Peyer's patch (tissue), 4 donors: Measurements from ENCODE around the gene KIAA1671. TPM values are rescaled to one million over a fixed set of nuclear protein-coding genes. Genes with fewer than 3 reads are reported as not detected.

Source experiments
- DNase-seq, 3 donors: peaks; one replicate each; pipeline ENCODE4 v3.0.0-alpha.2; 2017 to 2019
- H3K27ac ChIP-seq, 4 donors: fragments of 200-600 bp; sonication (generic); one replicate each; pipeline ENCODE4 v1.5.1; 2016 to 2019
- H3K27me3 ChIP-seq, 2 donors: fragments of 200-600 bp; sonication (generic); one replicate each; pipeline ENCODE4 v1.5.1; 2019
- H3K36me3 ChIP-seq, 3 donors: fragments of 200-600 bp; sonication (generic); one replicate each; pipeline ENCODE4 v1.5.1; 2016 to 2019
- H3K4me1 ChIP-seq, 4 donors: fragments of 200-600 bp; sonication (generic); one replicate each; pipeline ENCODE4 v1.5.1; 2016 to 2019
- H3K4me3 ChIP-seq, 4 donors: fragments of 200-600 bp; sonication (generic); 1 replicate in 3 of 4; 2 replicates in 1 of 4; pipeline ENCODE4 v1.5.1; 2016 to 2019; ENCODE audit warnings: mild to moderate bottlenecking in 1 of 4
- H3K9me3 ChIP-seq, 4 donors: fragments of 200-600 bp; sonication (generic); one replicate each; pipeline ENCODE4 v1.5.1; 2016 to 2019; ENCODE audit warnings: mild to moderate bottlenecking in 1 of 4
- POLR2A ChIP-seq, 2 donors: fragments of 450-650 bp; IDR thresholded peaks; one replicate each; pipeline ENCODE4 v1.5.1; 2017; ENCODE audit warnings: antibody characterized with exemption in 2 of 2, mild to moderate bottlenecking in 2 of 2, moderate library complexity in 2 of 2
- total RNA-seq, 4 donors: library from RNA; depleted of rRNA; stranded (reverse); fragments of >200 nt; gene quantifications; one replicate each; pipeline ENCODE4 v1.1.0, GENCODE V29; 2016
- TF ChIP-seq, protein P1 (sequence below), 6 experiments: fragments of 450-650 bp in 4 of 6; fragments of 200-600 bp in 2 of 6; sonication (generic) in 1 of 6; IDR thresholded peaks; one replicate each; pipeline ENCODE4 v1.5.1; 2017 to 2019; ENCODE audit warnings: antibody characterized with exemption in 6 of 6, mild to moderate bottlenecking in 3 of 6, moderate library complexity in 1 of 6

KIAA1671 gene
- total RNA-seq, 4 donors from 2014 or later, result 41.3 to 149 (median 113) TPM

DNA sequence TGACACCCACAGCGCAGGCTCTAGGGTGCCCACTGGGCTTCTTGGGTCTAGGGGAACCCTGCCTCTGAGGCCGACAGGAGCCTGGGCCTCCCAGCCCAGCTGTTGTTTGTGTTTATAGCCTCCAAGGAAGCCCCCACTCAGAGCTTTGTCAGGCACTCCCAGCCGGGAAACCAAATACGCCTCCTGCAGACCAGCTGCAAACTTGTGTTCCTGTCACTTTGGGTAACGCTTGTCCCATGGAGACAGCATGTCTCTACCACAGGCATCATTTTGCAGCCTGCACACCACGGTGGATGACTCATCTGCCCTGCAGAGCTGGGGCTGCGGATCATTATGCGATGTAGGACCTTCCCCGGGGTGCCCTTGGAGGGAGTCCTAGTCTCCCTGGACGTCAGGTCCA lies 206.5 kb downstream of the KIAA1671 start:
- H3K27ac ChIP-seq, result no peak overlapping the region
- no peaks in the 10 kb centered on the region for H3K9me3 ChIP-seq
- H3K36me3 ChIP-seq, result no peaks in the 10 kb centered on the region

DNA sequence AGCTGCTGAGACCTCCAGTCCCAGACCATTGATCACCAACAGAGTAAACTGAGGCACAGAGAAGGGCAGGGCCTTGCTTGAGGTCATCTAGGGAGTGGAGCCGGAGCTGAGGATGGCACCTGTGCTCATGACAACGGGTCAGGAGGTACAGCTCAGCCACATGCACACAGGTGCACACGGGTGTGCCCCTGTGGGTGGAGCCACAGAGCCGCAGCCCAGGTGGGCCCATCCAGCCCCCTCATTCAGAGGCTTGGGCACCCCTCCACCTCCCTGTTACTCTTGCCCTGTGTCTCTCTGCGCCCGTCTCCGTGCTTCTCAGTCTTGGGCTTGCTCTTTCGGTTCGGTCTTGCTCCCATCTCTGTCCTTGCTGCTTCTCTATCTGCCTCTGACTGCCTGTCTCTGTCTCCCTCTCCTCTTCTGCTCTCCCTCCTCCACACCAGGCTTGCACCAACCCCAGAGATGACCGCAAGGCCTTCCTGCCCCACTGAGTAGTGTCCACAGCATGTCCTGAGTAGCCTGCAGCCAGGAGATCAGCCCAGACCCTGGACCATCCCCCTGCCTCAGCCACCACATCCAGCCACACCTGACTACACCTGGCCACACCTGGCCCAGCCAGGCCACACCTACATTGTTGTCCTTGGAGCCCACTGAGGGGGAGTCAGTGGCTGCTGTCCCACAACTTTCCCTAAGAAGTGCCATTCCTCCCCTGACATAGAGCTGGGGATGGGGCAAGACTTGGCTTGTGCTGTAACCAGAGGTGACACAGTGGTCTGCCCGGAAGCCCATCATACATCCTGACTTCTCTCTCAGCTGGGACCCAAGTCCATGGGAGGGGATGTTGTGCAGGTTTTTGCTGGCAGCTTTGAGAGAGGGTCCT lies 207.8 kb downstream of the KIAA1671 start:
- no peak for DNase-seq
- no peaks in the 10 kb centered on the region for H3K36me3 ChIP-seq
- no peak overlapping the region for H3K27ac ChIP-seq
- TF ChIP-seq, protein P1, sequence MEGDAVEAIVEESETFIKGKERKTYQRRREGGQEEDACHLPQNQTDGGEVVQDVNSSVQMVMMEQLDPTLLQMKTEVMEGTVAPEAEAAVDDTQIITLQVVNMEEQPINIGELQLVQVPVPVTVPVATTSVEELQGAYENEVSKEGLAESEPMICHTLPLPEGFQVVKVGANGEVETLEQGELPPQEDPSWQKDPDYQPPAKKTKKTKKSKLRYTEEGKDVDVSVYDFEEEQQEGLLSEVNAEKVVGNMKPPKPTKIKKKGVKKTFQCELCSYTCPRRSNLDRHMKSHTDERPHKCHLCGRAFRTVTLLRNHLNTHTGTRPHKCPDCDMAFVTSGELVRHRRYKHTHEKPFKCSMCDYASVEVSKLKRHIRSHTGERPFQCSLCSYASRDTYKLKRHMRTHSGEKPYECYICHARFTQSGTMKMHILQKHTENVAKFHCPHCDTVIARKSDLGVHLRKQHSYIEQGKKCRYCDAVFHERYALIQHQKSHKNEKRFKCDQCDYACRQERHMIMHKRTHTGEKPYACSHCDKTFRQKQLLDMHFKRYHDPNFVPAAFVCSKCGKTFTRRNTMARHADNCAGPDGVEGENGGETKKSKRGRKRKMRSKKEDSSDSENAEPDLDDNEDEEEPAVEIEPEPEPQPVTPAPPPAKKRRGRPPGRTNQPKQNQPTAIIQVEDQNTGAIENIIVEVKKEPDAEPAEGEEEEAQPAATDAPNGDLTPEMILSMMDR (IDR thresholded peaks at IDR 0.05), result no peak
- no peak for TF ChIP-seq POLR2A (IDR thresholded peaks at IDR 0.05)
- H3K4me3 ChIP-seq, result no peak overlapping the region
- no peaks in the 10 kb centered on the region for H3K9me3 ChIP-seq
- H3K27me3 ChIP-seq, result no peaks in the 10 kb centered on the region
- no peaks in the 10 kb centered on the region for H3K4me1 ChIP-seq

More for the DNA sequence above, 206.5 kb downstream of the KIAA1671 start:
- Histone ChIP-seq H3K4me1 (peaks cover 0 to 8% (median 0%) of the 10 kb centered on the region in 4 donors), H3K4me3 (no peak overlapping the region), H3K27me3 (no peaks in the 10 kb centered on the region)
- TF ChIP-seq, protein P1 (IDR thresholded peaks at IDR 0.05), result no peak
- no peak for TF ChIP-seq POLR2A (IDR thresholded peaks at IDR 0.05)
- DNase-seq, result no peak

DNA sequence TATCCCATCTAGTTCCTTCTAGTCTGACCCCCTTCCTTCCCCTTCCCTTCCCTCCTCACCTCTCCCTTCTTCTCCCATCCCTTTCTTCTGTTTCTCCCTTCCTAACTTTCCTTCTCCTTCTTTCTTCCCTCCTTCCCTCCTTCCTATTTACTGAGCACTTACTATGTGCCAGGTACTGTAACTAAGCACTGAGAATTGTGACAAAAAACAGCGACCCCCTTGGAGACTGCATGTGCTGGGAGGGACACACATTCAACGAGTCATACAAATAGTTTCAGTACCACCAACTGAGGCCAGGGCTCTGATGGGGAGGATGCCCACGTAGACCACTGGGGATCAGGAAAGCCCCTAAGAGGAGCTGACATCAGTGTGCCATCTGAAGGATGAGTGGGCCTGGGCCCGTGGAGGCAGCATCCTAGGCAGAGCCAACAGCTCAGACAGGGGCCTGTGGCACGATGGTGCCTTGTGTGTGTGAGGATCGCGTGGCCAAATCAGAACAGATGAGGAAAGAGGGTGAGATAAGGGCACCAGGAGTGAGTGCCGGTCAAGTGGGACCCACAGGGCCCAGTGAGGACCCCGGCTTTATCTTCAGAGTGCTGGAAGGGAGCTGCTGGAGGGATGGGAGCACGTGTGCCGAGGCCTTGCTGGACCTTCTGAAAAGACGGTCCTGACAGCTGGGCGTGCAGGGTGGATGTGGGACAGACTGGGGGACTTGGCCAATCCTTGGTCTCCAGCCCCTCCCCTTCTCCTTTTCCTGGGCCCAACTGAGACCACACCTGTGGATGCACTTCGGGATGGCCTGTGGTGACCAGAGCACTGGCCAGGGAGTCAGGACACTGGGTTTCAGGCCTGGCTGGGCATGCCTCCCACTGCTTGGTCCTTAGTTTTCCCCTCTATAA lies 208.8 kb downstream of the KIAA1671 start:
- DNase-seq, result no peak
- no peaks in the 10 kb centered on the region for H3K4me1 ChIP-seq
- H3K27ac ChIP-seq, result no peak overlapping the region
- H3K36me3 ChIP-seq, result no peaks in the 10 kb centered on the region
- H3K27me3 ChIP-seq, result no peaks in the 10 kb centered on the region
- no peaks in the 10 kb centered on the region for H3K9me3 ChIP-seq
- TF ChIP-seq POLR2A (IDR thresholded peaks at IDR 0.05), result no peak
- TF ChIP-seq, protein P1 (IDR thresholded peaks at IDR 0.05), result no peak
- no peak overlapping the region for H3K4me3 ChIP-seq

DNA sequence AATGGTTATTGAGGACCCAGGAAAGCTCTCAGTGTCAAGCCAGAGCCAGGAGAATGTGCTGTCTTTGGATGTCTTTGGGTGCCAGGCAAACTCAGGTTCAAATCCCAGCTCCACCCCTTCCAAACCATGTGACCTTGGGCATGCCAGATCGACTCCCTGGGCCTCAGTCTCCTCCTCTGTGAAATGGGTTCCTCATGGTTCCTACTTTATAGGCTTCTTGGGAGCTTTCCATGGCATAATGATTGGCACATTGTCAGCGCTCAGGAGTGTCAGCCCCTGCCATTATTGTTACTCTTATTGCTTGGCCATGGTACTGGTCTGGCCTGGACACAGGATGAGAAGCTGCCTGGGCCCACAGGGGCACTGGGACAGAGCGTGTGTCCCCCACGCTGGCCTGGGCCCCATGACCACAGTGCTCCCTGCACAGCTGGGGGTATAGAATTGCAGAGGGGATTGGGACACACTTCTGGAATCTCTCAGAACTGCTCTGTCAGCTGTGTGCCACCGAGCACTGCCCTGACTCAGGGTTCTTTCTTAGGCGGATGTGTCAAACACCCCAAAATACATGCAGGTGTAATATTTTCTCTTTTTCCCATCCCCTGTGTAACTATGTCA lies 209.5 kb downstream of the KIAA1671 start:
- Histone ChIP-seq H3K36me3 (no peaks in the 10 kb centered on the region), H3K27ac (no peak overlapping the region), H3K4me1 (no peaks in the 10 kb centered on the region), H3K27me3 (no peaks in the 10 kb centered on the region), H3K9me3 (no peaks in the 10 kb centered on the region), H3K4me3 (no peak overlapping the region)
- TF ChIP-seq, protein P1 (IDR thresholded peaks at IDR 0.05), result no peak
- TF ChIP-seq POLR2A (IDR thresholded peaks at IDR 0.05), result no peak
- DNase-seq, result no peak

DNA sequence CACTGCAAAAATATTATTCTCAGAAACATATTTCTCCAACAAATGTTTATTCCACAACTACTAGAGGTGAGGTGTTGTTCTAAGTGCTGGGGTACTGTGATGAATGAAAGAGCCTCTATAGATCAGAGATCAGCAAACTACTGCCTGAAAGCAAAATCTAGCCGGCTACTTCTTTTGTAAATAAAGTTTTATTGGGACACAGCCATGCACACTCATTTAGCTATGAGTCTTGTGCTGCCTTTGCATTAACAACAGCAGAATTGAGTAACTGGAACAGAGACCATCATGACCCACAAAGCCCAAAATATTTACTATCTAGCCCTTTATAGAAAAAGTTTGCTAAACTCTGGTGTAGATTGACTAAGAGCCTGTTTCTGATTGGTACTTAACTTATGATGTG lies 210.0 kb downstream of the KIAA1671 start:
- Histone ChIP-seq H3K36me3 (no peaks in the 10 kb centered on the region), H3K9me3 (no peaks in the 10 kb centered on the region), H3K27me3 (no peaks in the 10 kb centered on the region), H3K4me1 (no peaks in the 10 kb centered on the region), H3K4me3 (no peak overlapping the region), H3K27ac (no peak overlapping the region)
- no peak for TF ChIP-seq POLR2A (IDR thresholded peaks at IDR 0.05)
- TF ChIP-seq, protein P1 (IDR thresholded peaks at IDR 0.05), result no peak
- DNase-seq, result no peak
